IMR-90 (cell line): Measurements from ENCODE around the gene DNAJC5G. TPM values are rescaled to one million over a fixed set of nuclear protein-coding genes. Genes with fewer than 3 reads are reported as not detected.

ENCODE experiments used
- ATAC-seq: fragments of 200-7000 bp; cut with Tn5 transposase; 2 replicates; pipeline ENCODE4 v1.9.1; 2020; ENCODE audit warnings: low read depth, mild to moderate bottlenecking, moderate library complexity
- BruUV-seq: library from RNA; stranded (reverse); fragments of 400-500 nt; replicated peaks from 2 replicates; lab custom pipeline; 2021; lab: Mats Ljungman, UMichigan
- CTCF ChIA-PET: fragments of 300-600 bp; formaldehyde crosslinking; extraction: SDS; loops from one replicate; lab custom pipeline; 2021; ENCODE audit warnings: antibody characterized with exemption; lab: Yijun Ruan, JAX
- POLR2A ChIA-PET: fragments of 300-600 bp; sonication (Branson Sonifier 250); formaldehyde crosslinking; loops from one replicate; lab custom pipeline; 2022; ENCODE audit warnings: antibody characterized with exemption; ENCODE audit not compliant: unreplicated experiment; lab: Charles Lee
- DNase-seq: peaks from one replicate; pipeline ENCODE4 v3.0.0; 2013
- H2AFZ ChIP-seq: replicated peaks from 2 replicates; pipeline ENCODE3; 2013; ENCODE audit warnings: low read length, mild to moderate bottlenecking; ENCODE audit not compliant: poor library complexity
- H2AK5ac ChIP-seq: 2 replicates; pipeline ENCODE4 v1.6.1; 2013; ENCODE audit warnings: low read depth, low read length, inconsistent platforms
- H2AK9ac ChIP-seq: replicated peaks from 2 replicates; pipeline ENCODE3; 2013; ENCODE audit warnings: mild to moderate bottlenecking, low read depth, low read length, moderate library complexity; ENCODE audit not compliant: poor library complexity
- H2BK120ac ChIP-seq: 2 replicates; pipeline ENCODE4 v1.6.1; 2013; ENCODE audit warnings: low read depth, low read length, inconsistent platforms
- H2BK15ac ChIP-seq: 3 replicates; pipeline ENCODE4 v1.6.1; 2013; ENCODE audit warnings: low read depth, low read length, inconsistent platforms
- H2BK20ac ChIP-seq: 2 replicates; pipeline ENCODE4 v1.6.1; 2013; ENCODE audit warnings: low read depth, mild to moderate bottlenecking, inconsistent platforms, low read length, moderate library complexity
- H2BK5ac ChIP-seq: 2 replicates; pipeline ENCODE4 v1.6.1; 2013; ENCODE audit warnings: mild to moderate bottlenecking, low read depth, low read length, inconsistent platforms; ENCODE audit not compliant: poor library complexity, severe bottlenecking
- H3K14ac ChIP-seq: replicated peaks from 2 replicates; pipeline ENCODE4 v1.6.1; 2013; ENCODE audit warnings: low read depth, low read length, inconsistent platforms
- H3K18ac ChIP-seq: 2 replicates; pipeline ENCODE4 v1.6.1; 2013; ENCODE audit warnings: low read depth, low read length, control low read depth
- H3K23ac ChIP-seq: 2 replicates; pipeline ENCODE4 v1.6.1; 2013; ENCODE audit warnings: low read depth, low read length, inconsistent platforms
- H3K27ac ChIP-seq: 2 replicates; pipeline ENCODE4 v1.5.1; 2013; ENCODE audit warnings: mild to moderate bottlenecking, control low read depth, low read length; ENCODE audit not compliant: insufficient read depth
- H3K27me3 ChIP-seq: 2 replicates; pipeline ENCODE4 v1.6.1; 2013; ENCODE audit warnings: low read length; ENCODE audit not compliant: control insufficient read depth, insufficient read depth
- H3K36me3 ChIP-seq: 2 replicates; pipeline ENCODE4 v1.6.1; 2013; ENCODE audit warnings: low read length, mixed read lengths; ENCODE audit not compliant: control insufficient read depth, insufficient read depth
- H3K4ac ChIP-seq: 2 replicates; pipeline ENCODE4 v1.6.1; 2013; ENCODE audit warnings: low read depth, low read length, inconsistent platforms
- H3K4me1 ChIP-seq: 2 replicates; pipeline ENCODE4 v1.6.1; 2013; ENCODE audit warnings: low read length, mixed read lengths; ENCODE audit not compliant: control insufficient read depth, insufficient read depth
- H3K4me2 ChIP-seq: 2 replicates; pipeline ENCODE4 v1.6.1; 2013; ENCODE audit warnings: low read depth, mild to moderate bottlenecking, control low read depth, low read length, moderate library complexity
- H3K4me3 ChIP-seq: 2 replicates; pipeline ENCODE4 v1.5.1; 2013; ENCODE audit warnings: low read depth, mild to moderate bottlenecking, control low read depth, low read length, moderate library complexity; ENCODE audit not compliant: insufficient read depth
- H3K56ac ChIP-seq: 2 replicates; pipeline ENCODE4 v1.6.1; 2013; ENCODE audit warnings: low read length, inconsistent platforms; ENCODE audit not compliant: insufficient read depth; ENCODE audit errors: extremely low read depth
- H3K79me1 ChIP-seq, 2 experiments: 2 replicates each; pipeline ENCODE4 v1.6.1; 2013; ENCODE audit warnings: low read length in 2 of 2, inconsistent platforms in 1 of 2, low read depth in 1 of 2
- H3K9ac ChIP-seq: 2 replicates; pipeline ENCODE4 v1.6.1; 2013; ENCODE audit warnings: low read depth, low read length, control low read depth
- H3K9me1 ChIP-seq: 2 replicates; pipeline ENCODE4 v1.6.1; 2013; ENCODE audit warnings: low read length, inconsistent platforms; ENCODE audit not compliant: insufficient read depth
- H3K9me3 ChIP-seq: 2 replicates; pipeline ENCODE4 v1.6.1; 2013; ENCODE audit warnings: low read length; ENCODE audit not compliant: control insufficient read depth, insufficient read depth
- H4K20me1 ChIP-seq: 2 replicates; pipeline ENCODE4 v1.6.1; 2013; ENCODE audit warnings: low read length, inconsistent platforms; ENCODE audit not compliant: insufficient read depth
- H4K5ac ChIP-seq: 2 replicates; pipeline ENCODE4 v1.6.1; 2013; ENCODE audit warnings: mild to moderate bottlenecking, low read depth, low read length, control low read depth
- H4K8ac ChIP-seq, 2 experiments: 2 replicates each; pipeline ENCODE4 v1.6.1; 2013; ENCODE audit warnings: low read depth in 2 of 2, low read length in 2 of 2, control low read depth in 1 of 2, inconsistent platforms in 1 of 2
- H4K91ac ChIP-seq: 2 replicates; pipeline ENCODE4 v1.6.1; 2013; ENCODE audit warnings: low read depth, low read length, inconsistent platforms; ENCODE audit not compliant: insufficient read depth
- CEBPB ChIP-seq: IDR thresholded peaks from 2 replicates; pipeline ENCODE4 v1.6.1; 2012; ENCODE audit warnings: low read depth, low read length, improper control_type of control experiment
- MXI1 ChIP-seq: IDR thresholded peaks from 2 replicates; pipeline ENCODE4 v1.6.1; 2012; ENCODE audit warnings: low read depth, mild to moderate bottlenecking, low read length, moderate library complexity, borderline replicate concordance
- NFE2L2 ChIP-seq: fragments of 150-350 bp; IDR thresholded peaks from 2 replicates; pipeline ENCODE4 v1.6.1; 2016; ENCODE audit warnings: low read depth, mild to moderate bottlenecking, low read length
- RFX5 ChIP-seq: IDR thresholded peaks from 2 replicates; pipeline ENCODE4 v1.8.0; 2012; ENCODE audit warnings: low read depth, mild to moderate bottlenecking, low read length, moderate library complexity
- WGBS, 2 experiments: methylation state at CpG; one replicate each; pipeline versions ENCODE4 v1.1.5 to v1.1.7; 2013; ENCODE audit warnings: missing lambda C conversion rate in 2 of 2; ENCODE audit not compliant: insufficient read length in 1 of 2; ENCODE audit errors: extremely low coverage in 2 of 2; 5-methylcytosine and 5-hydroxymethylcytosine counted together
- dilution Hi-C: fragments of 300-500 bp; cut with HindIII; formaldehyde crosslinking; loops from one replicate; pipeline ENCODE4 v1.14.3; 2018; ENCODE audit warnings: low sequenced_read_pairs; ENCODE audit not compliant: unreplicated experiment
- in situ Hi-C: fragments of 300-500 bp; cut with MboI; formaldehyde crosslinking; loops from 3 replicates; pipeline ENCODE4 v1.14.3; 2019; ENCODE audit warnings: low sequenced_read_pairs, inconsistent platforms, mixed read lengths
- intact Hi-C: fragments of 100-400 bp; cut with micrococcal nuclease; formaldehyde crosslinking; loops from 2 replicates; pipeline ENCODE4 v1.10.0; 2022
- polyA plus RNA-seq, 3 experiments: library from polyadenylated mRNA; depleted of rRNA; stranded (reverse); fragments of >200 nt; gene quantifications; 2 replicates each; pipeline ENCODE4 v1.2.3, GENCODE V29; 2012; ENCODE audit warnings: low replicate concordance in 1 of 3
- total RNA-seq: library from RNA; depleted of rRNA; stranded (reverse); fragments of >200 nt; gene quantifications from 2 replicates; pipeline ENCODE4 v1.2.3, GENCODE V29; 2012
- TF ChIP-seq, protein P1 (sequence below): conservative IDR thresholded peaks from 2 replicates; pipeline ENCODE4 v1.5.1; 2012; ENCODE audit warnings: mild to moderate bottlenecking, low read depth, low read length, improper control_type of control experiment

The DNAJC5G gene
- total and polyA plus RNA-seq, 2 of the 4 experiments (the other 2 are of a cell fraction): not detected

DNA sequence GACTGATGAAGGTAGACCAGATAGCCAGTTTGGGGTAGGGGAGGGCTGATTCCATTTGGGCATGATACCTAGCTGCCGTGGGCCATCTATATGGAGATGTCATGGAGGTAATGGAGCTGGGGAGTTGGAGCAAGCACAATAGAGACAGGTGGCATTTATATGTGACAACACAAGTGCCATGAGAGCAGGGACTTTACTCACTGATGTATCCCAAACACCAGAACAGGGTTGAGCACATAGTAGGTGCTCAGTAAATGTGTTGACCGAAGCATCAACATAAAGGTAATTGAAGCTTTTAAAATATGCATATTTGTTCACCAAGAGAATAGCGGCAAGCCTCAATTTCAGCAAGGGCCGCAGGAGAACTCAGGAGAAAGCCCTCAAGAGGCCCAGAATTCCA is 27.3 kb upstream of the DNAJC5G start:
- Histone ChIP-seq H3K18ac (no peak overlapping the region), H3K9me1 (no peaks in the 10 kb centered on the region), H2AK5ac (no peak overlapping the region), H3K4me3 (no peak overlapping the region), H3K4me2 (no peak overlapping the region), H2AK9ac (no peak overlapping the region), H3K14ac (no peak overlapping the region), H2BK5ac (no peak overlapping the region), H3K9me3 (no peaks in the 10 kb centered on the region), H3K56ac (no peak overlapping the region), H3K27me3 (peaks cover 9% of the 10 kb centered on the region), H4K5ac (no peak overlapping the region), H3K23ac (no peak overlapping the region), H3K9ac (no peak overlapping the region), H2AFZ (no peak overlapping the region), H4K8ac (no peak overlapping the region), H4K20me1 (no peaks in the 10 kb centered on the region), H2BK20ac (no peak overlapping the region), H2BK15ac (no peak overlapping the region), H3K79me1 (no peaks in the 10 kb centered on the region), H3K27ac (no peak overlapping the region), H3K4me1 (no peaks in the 10 kb centered on the region), H3K36me3 (peaks cover 16% of the 10 kb centered on the region), H3K4ac (no peak overlapping the region), H2BK120ac (no peak overlapping the region), H4K91ac (no peak overlapping the region)
- no peak for TF ChIP-seq NFE2L2
- TF ChIP-seq, protein P1, sequence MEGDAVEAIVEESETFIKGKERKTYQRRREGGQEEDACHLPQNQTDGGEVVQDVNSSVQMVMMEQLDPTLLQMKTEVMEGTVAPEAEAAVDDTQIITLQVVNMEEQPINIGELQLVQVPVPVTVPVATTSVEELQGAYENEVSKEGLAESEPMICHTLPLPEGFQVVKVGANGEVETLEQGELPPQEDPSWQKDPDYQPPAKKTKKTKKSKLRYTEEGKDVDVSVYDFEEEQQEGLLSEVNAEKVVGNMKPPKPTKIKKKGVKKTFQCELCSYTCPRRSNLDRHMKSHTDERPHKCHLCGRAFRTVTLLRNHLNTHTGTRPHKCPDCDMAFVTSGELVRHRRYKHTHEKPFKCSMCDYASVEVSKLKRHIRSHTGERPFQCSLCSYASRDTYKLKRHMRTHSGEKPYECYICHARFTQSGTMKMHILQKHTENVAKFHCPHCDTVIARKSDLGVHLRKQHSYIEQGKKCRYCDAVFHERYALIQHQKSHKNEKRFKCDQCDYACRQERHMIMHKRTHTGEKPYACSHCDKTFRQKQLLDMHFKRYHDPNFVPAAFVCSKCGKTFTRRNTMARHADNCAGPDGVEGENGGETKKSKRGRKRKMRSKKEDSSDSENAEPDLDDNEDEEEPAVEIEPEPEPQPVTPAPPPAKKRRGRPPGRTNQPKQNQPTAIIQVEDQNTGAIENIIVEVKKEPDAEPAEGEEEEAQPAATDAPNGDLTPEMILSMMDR: no peak
- TF ChIP-seq MXI1: no peak
- TF ChIP-seq RFX5: no peak
- TF ChIP-seq CEBPB: no peak
- in situ Hi-C loops: no loop called here
- 76% methylated on average over 3 of the region's 4 CpGs; no CpG with 5 or more reads in 1 of the 2 experiments for WGBS, 2 experiments
- POLR2A ChIA-PET: no interaction called here
- dilution Hi-C loops: no loop called here
- no peak for ATAC-seq
- CTCF ChIA-PET: interaction anchor here (1.7 kb wide), 1 partner anchor 32 kb away, joined by 5 read pairs; no protein-coding TSS in a partner anchor
- DNase-seq: no peak
- no TSS peak for BruUV-seq
- intact Hi-C loops: no loop called here
